Heart right ventricle (tissue), 16 donors: ENCODE results near the gene BFSP1. TPM values are rescaled to one million over a fixed set of nuclear protein-coding genes. Genes with fewer than 3 reads are reported as not detected.

Source experiments
- ATAC-seq, 8 donors: fragments of 200-7000 bp; cut with Tn5 transposase; one replicate each; pipeline ENCODE4 v1.9.1; 2020; ENCODE audit warnings: mild to moderate bottlenecking in 8 of 8, moderate library complexity in 8 of 8, moderate number of reproducible peaks in 1 of 8
- DNase-seq, 2 donors: peaks; one replicate each; pipeline ENCODE4 v3.0.0-alpha.2; 2020
- H3K27ac ChIP-seq, 10 donors: fragments of 200-600 bp; sonication (generic) in 2 of 10; one replicate each; pipeline versions ENCODE4 v1.5.0 to v1.8.0; 2020 to 2022; ENCODE audit warnings: mild to moderate bottlenecking in 3 of 10
- H3K27me3 ChIP-seq, 7 donors: fragments of 200-600 bp; one replicate each; pipeline ENCODE4 v1.8.0; 2021 to 2022; ENCODE audit warnings: mild to moderate bottlenecking in 2 of 7
- H3K36me3 ChIP-seq, 9 donors: fragments of 200-600 bp; sonication (generic) in 1 of 9; one replicate each; pipeline versions ENCODE4 v1.5.0 to v1.8.0; 2020 to 2022; ENCODE audit warnings: mild to moderate bottlenecking in 2 of 9
- H3K4me1 ChIP-seq, 9 donors: fragments of 200-600 bp; sonication (generic) in 1 of 9; one replicate each; pipeline versions ENCODE4 v1.5.0 to v1.8.0; 2020 to 2022; ENCODE audit warnings: mild to moderate bottlenecking in 4 of 9
- H3K4me3 ChIP-seq, 10 donors: fragments of 200-600 bp; sonication (generic) in 2 of 10; one replicate each; pipeline versions ENCODE4 v1.5.0 to v1.8.0; 2020 to 2022; ENCODE audit warnings: mild to moderate bottlenecking in 7 of 10, moderate library complexity in 2 of 10
- H3K9me3 ChIP-seq, 11 donors: fragments of 200-600 bp in 10 of 11; sonication (generic) in 2 of 11; one replicate each; pipeline versions ENCODE4 v1.5.0 to v1.8.0; 2013 to 2022; ENCODE audit warnings: mild to moderate bottlenecking in 2 of 11, control low read depth in 1 of 11, moderate library complexity in 1 of 11
- WGBS, 2 donors: extraction: QIAGEN DNeasy Blood & Tissue Kit; methylation state at CpG; one replicate each; pipeline ENCODE4 v1.1.7; 2013; ENCODE audit warnings: inconsistent platforms in 1 of 2; 5-methylcytosine and 5-hydroxymethylcytosine counted together
- intact Hi-C, 10 donors: fragments of 100-400 bp; cut with DNase I; formaldehyde crosslinking; loops; one replicate each; pipeline versions ENCODE4 v1.11.1 to v1.14.2; 2022
- polyA plus RNA-seq, 2 donors: library from polyadenylated mRNA; stranded (reverse); fragments of 200-250 nt; gene quantifications; one replicate each; pipeline ENCODE4 v1.2.3, GENCODE V29; 2013
- total RNA-seq, 10 donors: library from RNA; stranded (reverse); fragmentation: NEBNext Ultra II Directional in 3 of 10; extraction: Animal tissue kit (Norgen Biotek cat#: 25700) in 3 of 10; gene quantifications; one replicate each; pipeline versions ENCODE4 v1.2.1 to v1.2.4, GENCODE V29; 2021 to 2023
- TF ChIP-seq, protein P1 (sequence below), 9 donors: fragments of 200-600 bp; sonication (generic) in 2 of 9; IDR thresholded peaks; one replicate each; pipeline versions ENCODE4 v1.5.0 to v1.8.0; 2021 to 2022; ENCODE audit warnings: antibody characterized with exemption in 9 of 9, mild to moderate bottlenecking in 5 of 9, moderate library complexity in 1 of 9
- donor health status: Arrhythmogenic right ventricular cardiomyopathy.
- donor health status: ischemic (EF 13 %, LVEDD 7.1; RV severe dilation, severe dysfunction).
- donor health status: healthy with polysubstance abuse.
- donor health status: DM: no; HTN: yes; CAD: no.
- donor health status: DM: no; HTN: no; CAD: no.
- donor health status: ischemic (EF 25% LVEDD 6.9; RV normal size, moderate dysfunction).
- donor health status: ischemic (EF 25% LVEDD 5.7; RV mildly dilated, moderate dysfunction).
- donor health status: healthy.
- donor health status: DM: yes; HTN: yes; CAD: no.
- donor health status: Ischemic cardiomyopathy.
- donor health status: ischemic (EF 35%, LVEDD 5.7; RV mildly dilated, moderate dysfunction).
- donor health status: nonischemic (EF 11% LVEDD 7.7; RV severe dilation, severe dysfunction).
- donor health status: DM: yes; HTN: yes; CAD: no.
- donor health status: PGD.
- donor health status: ischemic (EF 29% LVEDD 5.4; RV normal size, mild dysfunction).
- donor health status: nonischemic (EF 23%, LVEDD 6.1; RV moderate dilation, normal function).

The BFSP1 gene
- total and polyA plus RNA-seq, 12 donors, result 0.19 to 1.9 (median 0.61) TPM

DNA sequence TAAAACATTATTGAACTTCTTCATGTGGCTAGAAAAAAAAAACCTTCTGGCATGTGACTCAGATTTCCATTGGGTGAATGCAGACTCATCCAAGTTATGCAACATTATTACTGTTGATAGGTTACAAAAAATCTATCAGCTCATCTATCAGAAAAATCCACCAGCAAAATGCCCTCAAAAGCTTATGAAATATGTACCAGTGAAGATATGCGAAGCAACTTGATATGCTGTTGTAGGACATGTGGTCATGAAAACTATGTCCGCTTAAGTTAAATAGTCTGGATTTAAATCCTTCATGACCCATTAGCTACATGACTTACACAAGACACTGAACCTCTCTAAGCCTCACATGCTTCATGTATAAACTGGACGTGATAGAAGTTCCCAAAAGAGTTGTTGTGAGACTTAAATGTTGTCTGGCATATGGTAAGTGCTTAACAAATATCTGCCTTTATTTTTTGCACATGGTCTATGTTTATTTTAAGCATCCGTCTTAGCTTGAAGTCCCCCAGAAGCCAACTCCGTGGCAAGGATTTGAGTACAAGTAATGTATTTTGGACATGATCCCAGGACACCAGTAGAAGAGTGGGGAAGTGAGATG lies 12.5 kb upstream of the BFSP1 start:
- DNase-seq (no peak), ATAC-seq (peak in 2 of 8 donors; percentile 26 to 28)
- Histone ChIP-seq H3K27ac (peak overlapping the region in 9 of 10 donors; percentile 8 to 72 (median 63)), H3K36me3 (no peaks in the 10 kb centered on the region), H3K27me3 (no peaks in the 10 kb centered on the region), H3K4me3 (no peak overlapping the region), H3K4me1 (peaks cover 0 to 21% (median 7%) of the 10 kb centered on the region in 9 donors), H3K9me3 (no peaks in the 10 kb centered on the region)
- WGBS, 2 donors, result 60 to 61% methylated on average over 5 of the region's 5 CpGs
- TF ChIP-seq, protein P1, sequence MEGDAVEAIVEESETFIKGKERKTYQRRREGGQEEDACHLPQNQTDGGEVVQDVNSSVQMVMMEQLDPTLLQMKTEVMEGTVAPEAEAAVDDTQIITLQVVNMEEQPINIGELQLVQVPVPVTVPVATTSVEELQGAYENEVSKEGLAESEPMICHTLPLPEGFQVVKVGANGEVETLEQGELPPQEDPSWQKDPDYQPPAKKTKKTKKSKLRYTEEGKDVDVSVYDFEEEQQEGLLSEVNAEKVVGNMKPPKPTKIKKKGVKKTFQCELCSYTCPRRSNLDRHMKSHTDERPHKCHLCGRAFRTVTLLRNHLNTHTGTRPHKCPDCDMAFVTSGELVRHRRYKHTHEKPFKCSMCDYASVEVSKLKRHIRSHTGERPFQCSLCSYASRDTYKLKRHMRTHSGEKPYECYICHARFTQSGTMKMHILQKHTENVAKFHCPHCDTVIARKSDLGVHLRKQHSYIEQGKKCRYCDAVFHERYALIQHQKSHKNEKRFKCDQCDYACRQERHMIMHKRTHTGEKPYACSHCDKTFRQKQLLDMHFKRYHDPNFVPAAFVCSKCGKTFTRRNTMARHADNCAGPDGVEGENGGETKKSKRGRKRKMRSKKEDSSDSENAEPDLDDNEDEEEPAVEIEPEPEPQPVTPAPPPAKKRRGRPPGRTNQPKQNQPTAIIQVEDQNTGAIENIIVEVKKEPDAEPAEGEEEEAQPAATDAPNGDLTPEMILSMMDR (IDR thresholded peaks at IDR 0.05), result no peak
- intact Hi-C loops, result loop anchor here in 1 of 10 donors (2.0 kb wide), 1 partner anchor 71 kb away; no protein-coding TSS in a partner anchor

DNA sequence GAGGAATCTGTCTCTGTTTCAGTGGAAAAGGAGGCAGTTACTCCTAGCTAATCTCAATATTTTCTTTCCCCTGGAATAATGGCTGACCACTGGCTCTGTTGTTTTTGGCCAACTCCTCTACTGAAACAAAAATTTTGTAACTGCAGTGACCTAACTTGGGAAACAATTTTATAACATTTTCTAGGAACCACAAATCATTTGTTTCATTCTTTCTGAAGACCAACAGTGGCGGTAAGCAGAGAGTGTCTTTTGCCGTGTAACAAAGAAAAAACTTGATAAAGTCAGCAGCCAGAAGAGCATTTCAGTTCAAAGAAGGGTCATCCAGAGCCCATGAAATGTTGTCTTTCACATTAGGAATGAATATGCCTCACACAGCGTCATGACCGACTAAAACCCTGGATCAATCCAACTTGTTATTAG lies 11.8 kb upstream of the BFSP1 start:
- WGBS, 2 donors, result 51 to 68% methylated on average over 4 of the region's 4 CpGs
- no peaks in the 10 kb centered on the region for H3K27me3 ChIP-seq
- peak overlapping the region in 9 of 10 donors; percentile 8 to 72 (median 63) for H3K27ac ChIP-seq
- TF ChIP-seq, protein P1 (IDR thresholded peaks at IDR 0.05), result no peak
- H3K9me3 ChIP-seq, result no peaks in the 10 kb centered on the region
- no peak for DNase-seq
- peak; percentile 55 to 89 (median 78) for ATAC-seq
- H3K4me1 ChIP-seq, result peaks cover 0 to 21% (median 7%) of the 10 kb centered on the region in 9 donors
- intact Hi-C loops, result loop anchor here in 1 of 10 donors (2.0 kb wide), 1 partner anchor 72 kb away; no protein-coding TSS in a partner anchor
- no peak overlapping the region for H3K4me3 ChIP-seq
- H3K36me3 ChIP-seq, result no peaks in the 10 kb centered on the region

DNA sequence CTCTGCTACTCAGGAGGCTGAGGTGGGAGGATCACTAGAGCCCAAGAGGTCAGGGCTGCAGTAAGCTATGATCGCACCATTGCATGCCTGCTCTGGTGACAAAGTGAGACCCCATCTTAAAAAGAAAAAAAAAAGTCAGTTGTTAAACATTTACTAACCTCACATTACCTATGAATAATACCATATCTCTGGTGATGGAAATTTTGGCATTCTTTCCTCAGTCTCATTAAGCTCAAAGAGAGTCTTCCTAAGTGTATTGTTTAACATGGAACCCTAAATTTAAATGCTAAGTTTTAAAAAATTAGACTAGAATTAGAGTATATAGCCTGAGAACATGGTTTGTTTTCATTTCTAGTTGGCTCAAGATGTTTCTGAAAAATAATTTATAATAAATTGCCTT lies 11.3 kb upstream of the BFSP1 start:
- H3K4me1 ChIP-seq, result peaks cover 0 to 21% (median 7%) of the 10 kb centered on the region in 9 donors

DNA sequence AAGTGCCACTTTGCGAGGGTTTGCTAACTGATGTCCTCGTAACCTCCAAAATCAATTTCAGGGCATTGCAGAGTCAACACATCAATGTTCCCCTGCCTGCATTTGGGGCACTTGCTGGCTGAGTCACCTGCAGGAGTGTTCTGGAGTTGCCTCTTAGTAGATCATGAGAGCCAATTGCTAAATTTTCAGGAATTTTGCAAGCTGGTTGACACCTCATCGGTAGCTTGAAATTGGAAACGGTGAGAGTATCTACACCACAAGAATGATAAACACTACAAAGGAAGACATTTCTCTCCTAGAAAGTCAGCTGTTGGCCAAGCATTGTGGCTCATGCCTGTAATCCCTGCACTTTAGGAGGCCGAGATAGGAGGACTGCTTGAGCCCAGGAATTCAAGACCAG lies 10.8 kb upstream of the BFSP1 start:
- H3K4me1 ChIP-seq, result peaks cover 0 to 24% (median 7%) of the 10 kb centered on the region in 9 donors

More for the DNA sequence above, 11.3 kb upstream of the BFSP1 start:
- Histone ChIP-seq H3K27me3 (no peaks in the 10 kb centered on the region), H3K9me3 (no peaks in the 10 kb centered on the region), H3K4me3 (no peak overlapping the region), H3K36me3 (no peaks in the 10 kb centered on the region), H3K27ac (peak overlapping the region in 7 of 10 donors; percentile 4 to 72 (median 66))
- intact Hi-C loops, result loop anchor here in 1 of 10 donors (2.0 kb wide), 1 partner anchor 72 kb away; no protein-coding TSS in a partner anchor
- TF ChIP-seq, protein P1 (IDR thresholded peaks at IDR 0.05), result no peak
- 95 to 100% methylated on average over 1 of the region's 1 CpG for WGBS, 2 donors
- DNase-seq (no peak), ATAC-seq (no peak)

More for the DNA sequence above, 10.8 kb upstream of the BFSP1 start:
- Histone ChIP-seq H3K27me3 (no peaks in the 10 kb centered on the region), H3K36me3 (no peaks in the 10 kb centered on the region), H3K27ac (peak overlapping the region in 1 of 10 donors; percentile 67), H3K9me3 (no peaks in the 10 kb centered on the region), H3K4me3 (no peak overlapping the region)
- DNase-seq (no peak), ATAC-seq (no peak)
- TF ChIP-seq, protein P1 (IDR thresholded peaks at IDR 0.05), result no peak
- WGBS, 2 donors, result 85 to 86% methylated on average over 5 of the region's 5 CpGs
- intact Hi-C loops, result loop anchor here in 1 of 10 donors (2.0 kb wide), 1 partner anchor 73 kb away; no protein-coding TSS in a partner anchor
